Neuronal stem cell (in vitro differentiated cells): ENCODE data around the gene ARFGEF2.

Source experiments
- DNase-seq: peaks from one replicate; pipeline ENCODE4 v3.0.0-alpha.2; 2013; ENCODE audit warnings: low spot score
- H2AFZ ChIP-seq: one replicate; pipeline ENCODE4 v1.6.1; 2013; ENCODE audit warnings: mild to moderate bottlenecking, low read length, inconsistent platforms
- H2AK5ac ChIP-seq: 2 replicates; pipeline ENCODE4 v1.6.1; 2013; ENCODE audit warnings: low read depth, mild to moderate bottlenecking, inconsistent platforms, low read length, moderate library complexity, mixed read lengths
- H2BK120ac ChIP-seq: 2 replicates; pipeline ENCODE4 v1.6.1; 2013; ENCODE audit warnings: low read depth, mild to moderate bottlenecking, inconsistent platforms, low read length, moderate library complexity, mixed read lengths
- H2BK12ac ChIP-seq: one replicate; pipeline ENCODE4 v1.6.1; 2013; ENCODE audit warnings: low read length, inconsistent platforms
- H2BK15ac ChIP-seq: 2 replicates; pipeline ENCODE4 v1.6.1; 2013; ENCODE audit warnings: mild to moderate bottlenecking, low read length, inconsistent platforms, mixed read lengths
- H2BK5ac ChIP-seq: one replicate; pipeline ENCODE4 v1.6.1; 2013; ENCODE audit warnings: inconsistent platforms, mild to moderate bottlenecking, low read length, moderate library complexity
- H3K14ac ChIP-seq: one replicate; pipeline ENCODE4 v1.6.1; 2013; ENCODE audit warnings: low read length, inconsistent platforms
- H3K18ac ChIP-seq: 2 replicates; pipeline ENCODE4 v1.6.1; 2013; ENCODE audit warnings: low read length, inconsistent platforms
- H3K23ac ChIP-seq: 2 replicates; pipeline ENCODE4 v1.6.1; 2013; ENCODE audit warnings: low read depth, mild to moderate bottlenecking, mixed read lengths, low read length, inconsistent platforms; ENCODE audit not compliant: poor library complexity
- H3K27ac ChIP-seq: replicated peaks from 3 replicates; pipeline ENCODE4 v1.5.1; 2013; ENCODE audit warnings: low read length, inconsistent platforms
- H3K27me3 ChIP-seq, 3 experiments: 2 replicates each; pipeline ENCODE4 v1.6.1; 2013; ENCODE audit warnings: low read length in 3 of 3, mild to moderate bottlenecking in 2 of 3, inconsistent platforms in 1 of 3, low read depth in 1 of 3, mixed read lengths in 1 of 3, moderate library complexity in 1 of 3; ENCODE audit not compliant: control insufficient read depth in 3 of 3, insufficient read depth in 3 of 3
- H3K36me3 ChIP-seq, 2 donors: replicated peaks in 1 of 2; 2 replicates each; pipeline ENCODE4 v1.6.1; 2013; ENCODE audit warnings: low read length in 2 of 2; ENCODE audit not compliant: control insufficient read depth in 2 of 2, insufficient read depth in 2 of 2
- H3K4ac ChIP-seq: 2 replicates; pipeline ENCODE4 v1.6.1; 2013; ENCODE audit warnings: inconsistent platforms, mild to moderate bottlenecking, low read length, moderate library complexity
- H3K4me1 ChIP-seq, 2 donors: 1 replicate in 1 of 2; 2 replicates in 1 of 2; pipeline ENCODE4 v1.6.1; 2013; ENCODE audit warnings: low read length in 2 of 2, low read depth in 1 of 2; ENCODE audit not compliant: control insufficient read depth in 2 of 2, insufficient read depth in 1 of 2
- H3K4me2 ChIP-seq: one replicate; pipeline ENCODE4 v1.6.1; 2013; ENCODE audit warnings: mild to moderate bottlenecking, low read length, inconsistent platforms; ENCODE audit not compliant: insufficient read depth, poor library complexity, severe bottlenecking
- H3K4me3 ChIP-seq, 2 donors: 2 replicates each; pipeline ENCODE4 v1.5.1; 2013; ENCODE audit warnings: low read length in 2 of 2, mild to moderate bottlenecking in 2 of 2, inconsistent platforms in 1 of 2, moderate library complexity in 1 of 2
- H3K79me1 ChIP-seq: one replicate; pipeline ENCODE4 v1.6.1; 2013; ENCODE audit warnings: low read depth, mild to moderate bottlenecking, inconsistent platforms, low read length, moderate library complexity
- H3K9ac ChIP-seq: one replicate; pipeline ENCODE4 v1.6.1; 2013; ENCODE audit warnings: mild to moderate bottlenecking, low read depth, low read length, inconsistent platforms; ENCODE audit not compliant: poor library complexity
- H3K9me3 ChIP-seq, 2 donors: replicated peaks in 1 of 2; 2 replicates each; pipeline versions ENCODE3 to v1.6.1; 2013; ENCODE audit warnings: low read length in 2 of 2, mild to moderate bottlenecking in 2 of 2, inconsistent platforms in 1 of 2, low read depth in 1 of 2, mixed read lengths in 1 of 2, moderate library complexity in 1 of 2; ENCODE audit not compliant: control insufficient read depth in 2 of 2, insufficient read depth in 1 of 2
- H4K8ac ChIP-seq: one replicate; pipeline ENCODE4 v1.6.1; 2013; ENCODE audit warnings: low read depth, mild to moderate bottlenecking, inconsistent platforms, low read length, moderate library complexity
- H4K91ac ChIP-seq: one replicate; pipeline ENCODE4 v1.6.1; 2013; ENCODE audit warnings: low read length, low read depth, mild to moderate bottlenecking, inconsistent platforms; ENCODE audit not compliant: poor library complexity
- WGBS, 2 donors: extraction: QIAGEN DNeasy Blood & Tissue Kit; methylation state at CpG; one replicate each; pipeline ENCODE4 v1.1.7; 2013; ENCODE audit warnings: missing lambda C conversion rate in 2 of 2, mixed read lengths in 1 of 2; ENCODE audit not compliant: insufficient read length in 2 of 2, insufficient replicate concordance in 1 of 2; ENCODE audit errors: extremely low coverage in 2 of 2; 5-methylcytosine and 5-hydroxymethylcytosine counted together

ARFGEF2 gene

DNA sequence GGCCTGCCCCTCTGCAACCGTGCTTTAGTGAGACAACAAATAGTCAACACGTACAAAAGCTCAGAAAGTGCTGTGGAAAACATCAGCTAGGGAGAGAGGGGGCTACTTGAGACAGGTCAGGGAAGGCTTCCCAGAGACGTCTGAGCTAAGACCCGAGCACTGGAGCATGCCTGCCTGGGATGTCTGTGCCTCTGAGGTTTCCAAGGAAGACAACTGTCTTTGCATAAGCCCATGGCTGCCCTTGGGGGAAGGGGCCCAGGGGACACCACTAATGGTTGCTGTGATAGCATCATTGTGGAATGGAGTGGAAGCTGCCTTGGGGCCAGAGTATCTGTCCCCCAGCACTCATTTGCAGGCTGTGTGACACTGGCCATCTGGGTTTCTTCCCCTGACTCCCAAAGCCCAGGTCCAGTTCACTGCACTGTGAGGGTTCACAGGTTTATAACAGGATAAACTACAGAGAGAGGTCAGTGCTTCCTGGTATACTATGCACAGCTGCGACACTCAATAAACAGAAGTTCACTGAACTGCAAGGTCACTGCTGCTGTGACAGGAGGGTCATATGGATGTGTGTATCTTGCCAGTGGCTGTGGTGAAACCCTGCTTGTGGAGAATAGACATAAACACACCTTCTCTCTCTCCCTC, 1.5 kb upstream of the ARFGEF2 start:
- no peak overlapping the region for H2BK15ac ChIP-seq
- H4K8ac ChIP-seq: no peak overlapping the region
- H2BK12ac ChIP-seq: no peak overlapping the region
- H3K14ac ChIP-seq: no peak overlapping the region
- H3K27ac ChIP-seq: no peak overlapping the region
- H2BK5ac ChIP-seq: no peak overlapping the region
- H3K9ac ChIP-seq: no peak overlapping the region
- H3K18ac ChIP-seq: no peak overlapping the region
- no peak overlapping the region for H3K4ac ChIP-seq
- H3K4me2 ChIP-seq: no peak overlapping the region
- H3K79me1 ChIP-seq: no peaks in the 10 kb centered on the region
- H3K27me3 ChIP-seq: no peaks in the 10 kb centered on the region
- H2AFZ ChIP-seq: no peak overlapping the region
- no peak overlapping the region for H2BK120ac ChIP-seq
- H3K9me3 ChIP-seq: no peaks in the 10 kb centered on the region
- H3K4me3 ChIP-seq: peak overlapping the region in 1 of 2 donors; percentile 76
- no peaks in the 10 kb centered on the region for H3K36me3 ChIP-seq
- no peak overlapping the region for H4K91ac ChIP-seq
- no CpG with 5 or more reads among the region's 5 CpGs for WGBS, 2 donors
- no peak for DNase-seq
- peaks cover 4% of the 10 kb centered on the region in 2 donors for H3K4me1 ChIP-seq
- H3K23ac ChIP-seq: no peak overlapping the region
- no peak overlapping the region for H2AK5ac ChIP-seq

DNA sequence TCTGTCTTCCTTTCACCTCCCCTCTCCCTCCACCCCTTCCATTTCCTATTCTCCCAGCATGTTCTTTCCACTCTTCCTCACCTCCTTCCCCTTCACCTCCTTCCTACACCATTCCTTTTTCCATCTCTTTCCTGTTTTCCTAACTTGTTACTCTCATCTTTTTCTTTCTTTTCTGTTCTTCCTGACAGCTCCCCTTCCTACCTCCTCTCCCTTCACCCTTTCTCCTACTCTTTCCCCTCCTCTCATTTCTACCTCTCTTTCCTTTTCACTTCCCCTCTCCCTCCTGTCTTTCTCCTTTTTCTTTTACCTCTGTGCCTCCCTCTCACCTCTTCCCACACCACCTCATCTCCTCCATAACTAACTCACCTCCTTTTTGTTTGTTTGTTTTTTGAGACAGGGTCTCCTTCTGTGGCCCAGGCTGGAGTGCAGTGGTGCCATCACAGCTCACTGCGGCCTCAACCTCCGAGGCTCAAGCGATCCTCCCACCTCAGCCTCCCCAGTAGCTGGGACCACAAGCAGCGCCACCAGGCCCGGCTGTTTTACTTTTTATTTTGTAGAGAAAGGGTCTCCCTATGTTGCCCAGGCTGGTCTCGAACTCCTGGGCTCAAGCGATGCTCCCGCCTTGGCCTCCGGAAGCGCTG, 864 bp upstream of the ARFGEF2 start:
- Histone ChIP-seq H3K27me3 (no peaks in the 10 kb centered on the region), H3K4me3 (peak overlapping the region; percentile 76 to 83), H3K9ac (peak overlapping the region; percentile 13), H4K91ac (no peak overlapping the region), H2BK120ac (no peak overlapping the region), H3K4ac (no peak overlapping the region), H2BK15ac (no peak overlapping the region), H3K36me3 (no peaks in the 10 kb centered on the region), H3K18ac (no peak overlapping the region), H3K14ac (no peak overlapping the region), H2BK12ac (no peak overlapping the region), H3K4me2 (peak overlapping the region; percentile 86), H3K4me1 (peaks cover 4% of the 10 kb centered on the region in 2 donors), H3K9me3 (no peaks in the 10 kb centered on the region), H2AFZ (peak overlapping the region; percentile 92), H4K8ac (no peak overlapping the region), H2BK5ac (no peak overlapping the region), H2AK5ac (no peak overlapping the region), H3K23ac (no peak overlapping the region), H3K27ac (peak overlapping the region; percentile 77), H3K79me1 (no peaks in the 10 kb centered on the region)
- WGBS, 2 donors: no CpG with 5 or more reads among the region's 10 CpGs
- no peak for DNase-seq

DNA sequence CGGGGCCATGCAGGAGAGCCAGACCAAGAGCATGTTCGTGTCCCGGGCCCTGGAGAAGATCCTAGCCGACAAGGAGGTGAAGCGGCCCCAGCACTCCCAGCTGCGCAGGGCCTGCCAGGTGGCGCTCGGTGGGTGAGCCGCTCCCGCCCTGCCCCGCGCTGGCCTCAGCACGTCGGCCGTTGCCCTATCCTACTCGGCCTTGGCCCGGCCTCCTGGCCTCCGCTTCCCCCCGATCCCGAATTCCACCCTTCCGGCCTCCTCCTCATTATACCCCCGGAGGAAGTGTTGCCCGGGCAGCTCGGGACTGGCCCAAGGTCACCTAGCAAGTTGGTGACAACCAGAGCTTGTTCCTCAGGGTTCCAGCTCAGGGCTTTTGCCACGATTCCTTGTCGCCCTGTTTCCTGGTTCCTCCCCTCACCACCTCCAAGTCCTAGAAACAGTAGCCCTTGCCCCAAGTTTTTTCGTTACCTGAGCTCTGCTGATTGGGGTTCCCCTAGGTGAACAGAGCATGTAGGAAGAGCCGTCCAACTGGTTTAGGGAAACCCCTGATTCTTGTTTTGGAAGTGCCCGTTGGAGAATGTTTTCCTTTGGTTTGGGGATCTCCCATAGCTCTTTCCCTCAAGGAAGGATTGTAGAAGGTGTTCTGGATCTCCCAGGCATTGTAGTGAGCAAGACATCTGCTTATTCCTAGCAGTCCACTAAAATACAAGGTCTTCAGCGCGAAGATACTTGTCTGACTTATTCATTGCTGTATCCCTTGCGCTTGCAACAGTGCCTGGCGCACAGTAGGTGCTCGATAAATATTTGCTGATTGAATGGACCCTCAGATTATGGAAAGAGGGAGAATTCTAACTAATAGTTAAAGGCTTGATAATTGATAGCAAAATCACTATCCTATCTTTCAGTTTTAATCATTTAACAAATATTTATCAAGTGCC, 641 bp downstream of the ARFGEF2 start:
- no CpG with 5 or more reads among the region's 34 CpGs for WGBS, 2 donors
- Histone ChIP-seq H3K4me1 (peaks cover 4% of the 10 kb centered on the region in 2 donors), H2BK12ac (no peak overlapping the region), H3K36me3 (no peaks in the 10 kb centered on the region), H3K4me3 (peak overlapping the region; percentile 76 to 93), H3K79me1 (no peaks in the 10 kb centered on the region), H4K91ac (no peak overlapping the region), H2AK5ac (peak overlapping the region; percentile 23), H3K27me3 (no peaks in the 10 kb centered on the region), H3K14ac (no peak overlapping the region), H3K9ac (peak overlapping the region; percentile 88), H2BK5ac (no peak overlapping the region), H3K27ac (peak overlapping the region; percentile 36), H3K18ac (peak overlapping the region; percentile 76), H4K8ac (no peak overlapping the region), H2BK15ac (no peak overlapping the region), H3K4ac (no peak overlapping the region), H3K4me2 (peak overlapping the region; percentile 86), H3K9me3 (no peaks in the 10 kb centered on the region), H2AFZ (peak overlapping the region; percentile 92), H2BK120ac (no peak overlapping the region), H3K23ac (peak overlapping the region; percentile 86)
- no peak for DNase-seq
